NCI-H2107 treated with DMSO at 0.1 percent for 48 hours (cell line): ENCODE results near the gene PKD1.

Experiments used
- DNase-seq: peaks from one replicate; lab custom pipeline; 2025; ENCODE audit not compliant: unreplicated experiment; lab: John Stamatoyannopoulos, UW

The PKD1 gene

DNA sequence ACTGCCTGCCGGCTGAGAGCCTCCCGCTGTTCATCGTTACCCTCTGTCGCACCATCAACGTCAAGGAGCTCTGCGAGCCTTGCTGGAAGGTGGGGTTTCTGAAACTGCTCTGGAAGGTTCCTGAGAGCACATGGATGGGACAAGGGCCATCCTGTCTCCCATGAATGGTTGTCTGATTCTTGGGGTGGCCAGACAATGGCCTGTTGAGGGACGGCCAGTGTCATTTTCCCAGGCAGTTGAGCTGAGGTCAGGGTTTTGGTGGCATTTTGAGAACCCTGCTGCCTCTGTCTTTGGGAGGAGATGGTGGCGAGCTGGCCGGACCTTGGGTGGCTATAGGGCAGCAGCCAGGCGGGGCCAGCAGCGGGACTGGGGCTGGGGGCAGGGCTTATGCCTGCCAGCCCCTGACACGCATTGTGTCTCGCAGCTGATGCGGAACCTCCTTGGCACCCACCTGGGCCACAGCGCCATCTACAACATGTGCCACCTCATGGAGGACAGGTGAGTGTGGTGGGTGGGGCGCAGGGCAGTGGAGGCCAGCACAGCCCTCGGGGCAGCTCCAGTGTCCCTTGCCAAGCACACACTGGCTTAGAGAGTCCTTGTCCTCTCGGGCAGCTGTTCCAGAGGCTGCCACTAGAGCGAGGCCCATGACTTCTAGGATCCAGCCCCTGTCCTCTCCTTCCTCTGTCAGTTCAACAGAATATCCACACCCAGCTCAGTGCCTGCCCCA lies 78.9 kb downstream of the PKD1 start:
- DNase-seq: peak; percentile 34

DNA sequence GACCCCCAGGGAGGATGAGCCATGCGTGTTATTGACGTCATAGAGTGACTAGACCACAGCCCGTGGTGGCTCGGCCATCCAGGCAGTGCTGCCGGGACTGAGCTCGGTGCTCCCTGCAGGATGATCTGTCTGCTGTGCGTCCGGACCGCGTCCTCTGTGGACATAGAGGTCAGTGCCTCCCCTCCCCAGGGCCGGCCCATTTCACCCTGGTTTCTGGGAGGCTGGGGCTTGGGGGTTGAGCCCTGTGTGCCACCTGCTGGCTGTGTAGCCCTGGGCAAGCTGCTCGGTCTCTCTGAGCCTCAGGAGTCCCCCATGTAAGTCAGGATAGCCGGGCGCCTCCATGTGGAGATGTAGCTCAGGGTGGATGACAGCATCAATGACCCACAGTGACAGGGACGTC lies 79.6 kb downstream of the PKD1 start:
- peak; percentile 78 for DNase-seq

DNA sequence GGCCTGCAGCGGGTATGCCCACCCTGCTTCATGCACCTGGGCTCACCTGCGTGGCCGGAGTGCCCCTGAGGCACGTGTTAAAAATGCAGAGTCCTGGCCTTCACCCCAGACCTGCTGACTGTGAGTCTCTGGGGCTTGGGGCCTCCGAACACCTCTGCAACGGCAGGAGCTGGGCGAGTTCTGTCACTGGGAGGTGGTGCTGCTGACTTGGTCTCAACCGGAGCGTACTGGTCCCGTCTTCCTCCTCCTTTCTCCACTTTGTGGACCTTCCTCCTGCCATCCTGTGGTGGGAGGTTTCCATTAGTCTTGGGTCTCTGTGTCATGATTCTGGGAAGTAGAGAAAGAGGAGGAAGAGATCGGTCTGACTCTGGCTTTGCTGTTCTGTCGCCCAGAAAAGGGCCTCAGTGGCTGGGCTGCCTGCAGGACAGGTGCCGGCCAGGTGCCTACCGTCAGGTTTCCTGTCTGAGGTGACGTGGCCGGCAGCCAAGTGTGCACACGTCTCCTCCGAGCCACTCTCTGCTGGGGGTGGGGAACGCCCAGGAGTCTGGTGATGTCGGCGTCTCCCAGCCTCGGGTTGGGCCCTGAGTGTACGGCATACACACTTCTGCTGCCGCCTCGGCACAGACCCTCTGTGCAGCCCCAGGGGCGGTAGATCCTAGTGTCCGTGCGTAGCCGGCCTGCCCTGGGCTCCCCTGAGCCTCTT lies 81.0 kb downstream of the PKD1 start:
- DNase-seq: peak; percentile 68

DNA sequence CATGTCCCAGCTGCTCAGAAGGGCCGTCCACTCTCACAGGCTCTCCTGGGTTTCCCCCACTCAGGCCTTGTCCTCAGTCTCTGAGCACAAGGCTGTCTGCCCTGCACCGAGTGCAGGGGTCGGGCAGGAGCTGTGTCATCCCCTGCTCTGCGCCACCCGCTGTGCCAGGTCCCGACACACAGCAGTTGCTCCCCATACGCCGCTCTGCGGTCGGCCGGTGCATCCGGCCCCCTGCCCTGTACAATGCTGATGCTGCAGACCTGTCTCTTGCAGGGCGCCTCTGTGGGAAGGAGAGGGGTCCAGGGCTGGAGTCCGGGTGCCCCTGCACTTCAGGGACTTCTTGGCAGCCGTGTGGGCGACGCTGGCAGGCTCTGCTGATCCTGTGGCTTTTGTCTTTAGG lies 81.8 kb downstream of the PKD1 start:
- DNase-seq: no peak

DNA sequence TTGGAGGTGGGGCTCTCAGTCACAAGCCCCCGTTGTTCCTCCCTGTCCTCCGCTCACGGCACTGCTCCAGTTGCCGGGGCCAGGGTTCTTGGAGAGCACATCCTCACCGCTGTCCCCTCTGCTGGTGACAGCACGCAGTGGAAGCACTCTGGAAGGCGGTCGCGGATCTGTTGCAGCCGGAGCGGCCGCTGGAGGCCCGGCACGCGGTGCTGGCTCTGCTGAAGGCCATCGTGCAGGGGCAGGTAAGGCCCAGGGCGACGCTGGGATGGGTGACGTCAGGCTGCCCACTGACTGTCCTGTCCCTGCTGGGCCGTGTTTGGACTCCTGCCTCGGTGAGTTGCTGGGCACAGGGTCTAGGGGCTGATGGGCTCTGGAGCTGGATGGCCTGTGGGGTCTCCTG lies 82.5 kb downstream of the PKD1 start:
- DNase-seq: no peak

DNA sequence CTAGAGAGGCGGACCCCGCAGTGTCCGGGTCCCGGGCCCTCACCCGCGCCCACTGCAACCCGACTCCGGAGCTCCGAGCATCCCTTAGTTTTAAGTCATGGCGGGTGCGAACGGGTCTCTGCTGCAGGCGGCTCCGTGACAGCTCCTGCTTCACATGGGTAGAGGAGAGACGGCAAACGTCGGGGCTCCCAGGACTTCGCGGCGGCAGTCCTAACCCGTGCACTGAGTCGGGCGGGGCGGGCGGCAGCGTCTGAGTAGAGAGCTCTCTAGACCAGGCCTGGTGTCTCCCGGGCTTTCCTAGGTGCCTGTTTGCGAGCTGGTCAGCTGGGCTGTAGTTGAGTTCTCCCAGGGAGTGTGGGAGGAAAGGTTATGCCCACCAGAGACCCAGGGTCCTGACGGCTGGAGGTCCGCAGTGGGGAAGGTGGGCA lies 87.6 kb downstream of the PKD1 start:
- no peak for DNase-seq

DNA sequence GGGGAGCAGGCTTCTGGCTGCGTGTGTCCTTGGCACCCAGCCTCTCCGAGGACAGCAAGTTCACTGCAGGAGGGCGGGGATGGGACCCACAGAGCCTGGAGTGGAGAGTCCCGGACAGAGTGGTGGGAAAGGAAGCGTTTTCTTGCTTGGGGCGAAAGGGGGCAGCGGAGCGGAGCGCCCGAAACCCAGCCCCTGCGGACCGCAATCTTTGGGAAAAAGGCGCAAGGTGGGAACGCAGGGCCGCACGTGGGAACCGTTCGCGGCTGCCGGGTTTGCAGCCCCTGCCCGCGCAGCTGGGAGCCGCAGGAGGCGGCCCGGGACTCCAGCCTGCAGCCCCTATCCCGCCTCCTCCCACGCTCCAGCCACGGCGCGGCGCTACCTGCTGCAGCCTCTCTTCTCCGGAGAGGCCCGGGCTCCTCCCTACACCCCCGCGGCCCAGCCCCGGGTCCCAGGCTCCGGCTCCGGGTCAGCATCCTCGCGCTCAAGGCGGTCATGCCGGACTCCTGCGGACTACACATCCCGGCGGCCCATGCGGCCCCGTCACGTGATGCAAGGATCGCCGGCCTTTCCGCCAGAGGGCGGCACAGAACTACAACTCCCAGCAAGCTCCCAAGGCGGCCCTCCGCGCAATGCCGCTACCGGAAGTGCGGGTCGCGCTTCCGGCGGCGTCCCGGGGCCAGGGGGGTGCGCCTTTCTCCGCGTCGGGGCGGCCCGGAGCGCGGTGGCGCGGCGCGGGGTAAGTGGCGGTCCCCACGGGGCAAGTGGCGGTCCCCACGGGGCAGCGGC lies 88.2 kb downstream of the PKD1 start, which contains the start of the genes NTHL1 and TSC2:
TSS of gene NTHL1 (minus strand) at position 505 of the 786 bp plus-strand sequence. CDS start at position 494, 11 bp downstream.
TSS of gene TSC2 (plus strand) at position 656 of the 786 bp plus-strand sequence. CDS start 631 bp downstream, outside the sequence.
- DNase-seq: peak; percentile 85

DNA sequence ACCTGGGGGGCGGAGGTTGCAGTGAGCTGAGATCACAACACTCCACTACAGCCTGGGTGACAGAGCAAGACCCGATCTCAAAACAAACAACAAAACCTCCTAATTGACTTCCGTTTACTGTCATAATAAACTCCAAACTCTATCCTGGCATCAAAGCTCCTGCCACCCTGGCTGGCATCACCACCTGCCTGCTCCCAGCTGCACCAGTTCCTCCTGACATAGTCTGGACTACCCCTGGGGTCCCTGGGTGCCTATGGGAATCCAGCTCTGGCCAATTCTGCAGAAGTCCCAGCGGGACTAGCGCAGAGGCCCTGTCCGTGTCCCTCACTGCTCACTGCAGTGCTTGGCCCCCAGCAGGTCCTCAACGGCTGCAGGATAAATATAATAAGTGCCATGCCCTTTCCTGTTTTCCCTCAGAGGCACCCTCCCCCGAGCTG lies 88.8 kb downstream of the PKD1 start:
- DNase-seq: no peak

DNA sequence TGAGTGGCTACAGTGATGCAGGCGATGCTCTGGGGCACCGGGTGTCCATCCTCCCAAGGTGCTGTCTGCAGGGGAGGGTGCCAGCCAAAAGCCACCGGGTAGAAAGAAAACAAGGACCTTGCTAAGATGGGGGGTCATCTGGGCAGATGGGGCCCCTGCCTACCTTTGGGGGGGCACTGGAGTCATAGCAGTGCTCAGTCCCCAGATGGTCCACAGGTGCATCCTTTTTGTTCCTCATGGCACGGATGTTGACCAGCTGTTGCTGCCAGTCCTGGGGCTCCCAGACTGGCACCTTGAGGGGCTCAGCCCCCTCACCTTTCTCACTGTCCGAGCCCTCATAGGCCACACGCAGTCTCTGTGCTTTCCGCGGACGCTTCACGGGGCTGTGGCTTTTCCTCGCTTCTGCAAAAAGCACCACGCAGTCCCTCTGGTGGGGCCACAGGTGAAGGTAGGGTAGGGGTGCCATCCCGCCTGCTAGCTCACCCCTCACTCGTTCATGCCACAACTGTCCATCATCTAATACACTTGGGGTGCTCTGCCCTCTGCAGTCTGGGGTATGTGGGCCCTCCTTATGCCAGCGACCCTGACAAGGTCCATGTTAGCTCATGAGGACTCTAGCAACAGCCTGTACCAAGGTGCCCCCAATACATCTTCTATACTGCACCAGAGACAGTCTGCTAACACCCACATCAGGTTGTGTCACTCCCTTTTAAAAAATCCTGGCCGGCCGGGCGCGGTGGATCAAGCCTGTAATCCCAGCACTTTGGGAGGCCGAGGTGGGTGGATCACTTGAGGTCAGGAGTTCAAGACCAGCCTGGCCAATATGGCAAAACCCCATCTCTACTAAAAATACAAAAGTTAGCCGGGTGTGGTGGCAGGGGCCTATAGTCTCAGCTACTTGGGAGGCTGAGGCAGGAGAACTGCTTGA lies 89.5 kb downstream of the PKD1 start:
- DNase-seq: no peak

DNA sequence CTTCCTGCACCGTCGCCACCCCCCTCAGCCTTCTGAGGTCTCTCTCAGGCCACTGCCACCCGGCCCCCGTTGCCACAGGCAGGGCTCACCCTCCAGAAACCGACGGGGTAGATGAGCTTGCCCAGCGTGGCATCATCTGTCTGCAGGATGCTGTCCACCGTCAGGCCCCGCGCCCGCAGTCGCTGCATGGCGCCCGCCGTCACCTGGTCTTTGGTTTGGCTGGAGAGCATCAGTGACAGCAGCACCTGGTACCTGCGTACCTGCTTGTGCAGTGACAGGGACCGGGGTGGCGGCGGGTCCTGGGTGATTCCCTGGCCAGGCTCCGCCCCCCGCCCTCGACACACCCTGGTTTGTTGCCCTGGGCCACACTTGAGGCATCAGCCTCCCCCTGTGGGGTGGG lies 91.2 kb downstream of the PKD1 start:
- DNase-seq: no peak

DNA sequence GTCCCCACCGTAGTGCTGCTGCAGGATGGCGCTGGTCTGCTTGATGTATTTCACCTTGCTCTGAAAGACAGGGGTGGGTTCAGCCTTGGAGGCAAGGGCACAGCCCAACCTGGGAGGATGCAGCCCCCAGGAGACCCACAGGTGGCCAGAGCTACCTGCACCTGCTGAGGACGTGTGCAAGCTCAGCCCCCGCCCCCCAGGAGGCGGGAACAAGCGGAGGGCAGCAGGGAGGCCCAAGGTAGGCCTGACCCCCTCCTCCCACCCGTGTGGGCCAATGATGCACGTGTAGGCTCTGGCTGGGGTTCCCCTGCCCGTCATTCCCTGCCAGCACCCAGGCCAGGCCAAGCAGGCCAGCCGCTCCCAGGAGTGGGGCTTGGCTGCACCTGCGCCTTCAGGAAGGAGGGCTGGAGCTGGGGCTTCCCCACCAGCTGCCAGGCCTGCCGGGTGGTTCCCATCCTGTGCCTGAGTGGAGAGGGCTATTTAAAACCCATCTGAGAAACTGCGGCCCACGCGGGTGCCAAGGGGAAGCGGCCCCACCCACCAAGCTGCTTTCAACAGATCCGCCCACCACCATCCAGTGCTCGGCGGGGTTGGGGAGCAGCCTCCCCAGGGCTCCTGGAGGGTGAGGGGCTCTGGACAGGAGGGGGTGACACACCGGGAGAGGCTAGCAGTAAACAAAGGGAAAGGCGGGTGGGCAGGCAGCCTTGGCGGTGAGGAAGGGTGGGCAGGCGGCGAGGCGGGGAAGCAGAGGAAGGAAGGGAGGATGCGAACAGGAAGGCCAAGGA lies 91.8 kb downstream of the PKD1 start:
- DNase-seq: peak; percentile 76

DNA sequence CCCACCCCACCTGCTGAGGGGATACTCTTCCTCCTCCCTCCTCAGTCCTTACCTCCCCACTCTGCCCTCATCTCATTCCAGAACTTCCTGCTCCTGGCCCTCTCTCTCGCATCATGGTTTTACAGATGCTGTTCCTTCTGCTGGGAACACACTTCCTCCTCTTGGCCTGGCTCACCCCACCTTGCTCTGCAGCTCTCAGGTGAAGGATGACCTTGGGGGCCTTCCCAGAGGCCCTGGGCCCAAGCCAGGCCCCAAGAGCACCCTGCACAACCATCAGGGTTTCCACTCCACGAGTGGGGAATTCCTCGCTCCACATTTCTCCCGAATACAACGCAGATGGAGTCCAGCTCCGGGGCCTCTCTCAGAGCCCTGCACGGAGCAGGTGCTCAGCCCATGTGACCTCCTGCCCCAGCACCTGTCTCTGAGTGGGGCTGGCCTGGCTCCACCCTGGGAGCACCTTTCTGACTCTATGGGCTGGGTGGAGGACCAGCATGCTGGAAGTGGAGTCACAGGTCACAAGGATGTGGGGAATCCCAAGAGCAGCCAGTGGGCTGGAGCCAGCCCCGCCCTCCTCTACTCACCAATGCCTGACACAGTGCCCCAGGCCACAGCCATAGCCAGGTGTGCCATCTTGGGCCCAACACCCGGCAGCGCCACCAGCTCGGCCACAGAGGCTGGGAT lies 92.6 kb downstream of the PKD1 start:
- DNase-seq: peak; percentile 81

DNA sequence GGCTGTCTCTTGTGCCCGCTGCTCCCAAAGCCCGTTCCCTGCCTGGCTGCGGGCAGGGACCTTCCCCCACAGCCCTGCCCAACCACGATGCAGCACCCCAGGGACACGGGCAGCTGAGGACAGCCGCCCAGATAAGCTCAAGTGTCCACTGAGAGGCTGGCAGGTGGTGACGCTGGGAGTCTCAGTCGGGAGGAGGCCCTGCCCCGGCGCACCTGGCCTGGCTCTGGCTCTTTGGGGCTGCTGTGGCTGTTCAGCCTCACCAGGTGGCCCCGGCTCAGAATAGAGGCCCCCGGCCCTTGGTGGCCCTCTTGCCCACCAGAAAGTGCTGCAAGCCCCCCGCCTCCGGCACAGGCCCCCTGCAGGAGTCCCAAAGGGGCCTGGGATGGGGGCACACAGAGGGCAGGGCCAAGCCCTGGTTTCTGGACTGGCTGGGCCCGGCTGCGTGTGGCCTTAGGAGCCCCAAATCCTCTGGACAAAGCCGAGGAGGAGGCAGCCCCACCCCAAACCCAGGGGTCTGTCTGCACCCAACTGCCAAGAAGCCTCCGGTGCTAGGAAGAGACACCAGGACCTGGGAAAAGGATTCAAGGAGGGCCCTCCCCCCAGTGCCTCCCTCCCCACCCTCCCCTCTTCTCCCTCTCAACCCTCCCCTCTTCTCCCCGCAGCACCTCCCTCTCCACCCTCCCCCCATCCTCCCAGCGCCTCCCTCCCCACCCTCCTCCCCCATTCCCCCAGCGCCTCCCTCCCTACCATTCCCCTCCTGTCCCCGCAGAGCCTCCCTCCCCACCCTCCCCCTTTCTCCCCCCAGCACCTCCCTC lies 93.3 kb downstream of the PKD1 start:
- peak; percentile 95 for DNase-seq

DNA sequence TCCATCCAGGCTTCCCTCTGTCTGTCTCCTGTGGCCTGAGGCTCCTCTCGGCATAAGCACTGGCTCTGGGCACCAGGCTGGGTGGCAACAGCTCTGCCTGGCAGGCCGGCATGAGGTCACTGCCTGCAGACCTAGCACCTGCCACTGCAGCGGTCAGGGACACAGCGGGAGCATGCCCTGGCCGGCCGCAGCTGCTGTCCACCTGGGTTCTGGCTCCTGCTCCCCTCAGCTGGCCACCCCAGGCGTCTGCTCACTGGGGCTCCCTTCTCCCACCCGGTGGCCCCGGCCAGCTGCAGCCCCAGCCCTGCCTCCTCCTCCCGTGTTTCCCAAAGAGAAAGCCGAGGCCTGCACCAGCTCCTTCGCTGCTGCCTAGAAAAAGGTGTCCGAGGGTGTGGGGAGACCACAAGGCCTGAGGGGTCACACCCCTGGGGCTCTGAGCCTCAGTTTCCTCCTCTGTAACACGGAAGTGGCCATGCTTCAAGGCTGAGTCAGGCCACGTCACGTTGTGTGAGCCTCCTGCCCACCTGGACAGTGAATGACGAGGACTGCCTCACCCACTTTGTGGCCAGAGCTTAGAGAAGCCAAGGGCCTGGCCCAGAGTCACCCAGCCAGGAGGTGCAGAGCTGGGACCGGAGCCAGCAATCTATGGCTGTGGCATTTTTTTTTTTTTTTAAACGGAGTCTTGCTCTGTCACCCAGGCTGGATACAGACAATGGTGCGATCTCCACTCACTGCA lies 94.7 kb downstream of the PKD1 start:
- peak; percentile 28 for DNase-seq

DNA sequence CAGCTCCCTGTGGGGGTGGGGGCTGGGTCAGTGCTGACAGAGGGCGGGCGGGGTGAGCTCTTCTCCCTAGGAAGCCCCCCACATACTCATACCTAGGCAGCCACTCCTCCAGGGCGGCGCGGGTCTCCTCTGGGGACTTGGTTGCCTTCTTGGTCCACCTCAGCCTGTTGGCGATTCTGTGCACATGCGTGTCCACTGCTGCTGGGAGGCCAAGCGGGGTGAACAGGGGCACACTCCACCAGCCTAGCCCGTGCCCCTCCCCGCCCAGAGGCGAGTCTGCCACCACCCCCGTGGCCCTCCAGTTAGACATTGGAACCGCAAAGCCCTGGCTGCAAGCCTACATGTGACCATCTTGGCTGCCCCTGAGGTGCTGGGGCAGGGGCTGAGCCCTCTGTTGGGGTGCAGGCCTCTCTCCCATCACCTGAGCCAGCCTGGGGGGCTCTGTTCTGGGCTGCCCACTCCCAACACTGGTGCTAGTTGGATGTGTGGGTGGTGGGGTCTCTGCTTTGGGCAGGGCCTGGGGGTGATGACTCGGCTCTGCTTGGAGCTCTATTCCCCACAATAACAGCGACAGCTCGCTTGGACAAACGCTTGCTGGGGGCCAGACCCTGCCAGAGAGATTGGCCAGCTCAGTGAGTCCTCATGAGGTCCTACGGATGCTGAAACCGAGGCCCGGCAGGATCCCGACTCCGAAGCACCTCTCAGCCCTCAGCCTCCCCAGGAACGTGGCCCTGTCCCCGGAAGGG lies 95.5 kb downstream of the PKD1 start:
- DNase-seq: no peak

DNA sequence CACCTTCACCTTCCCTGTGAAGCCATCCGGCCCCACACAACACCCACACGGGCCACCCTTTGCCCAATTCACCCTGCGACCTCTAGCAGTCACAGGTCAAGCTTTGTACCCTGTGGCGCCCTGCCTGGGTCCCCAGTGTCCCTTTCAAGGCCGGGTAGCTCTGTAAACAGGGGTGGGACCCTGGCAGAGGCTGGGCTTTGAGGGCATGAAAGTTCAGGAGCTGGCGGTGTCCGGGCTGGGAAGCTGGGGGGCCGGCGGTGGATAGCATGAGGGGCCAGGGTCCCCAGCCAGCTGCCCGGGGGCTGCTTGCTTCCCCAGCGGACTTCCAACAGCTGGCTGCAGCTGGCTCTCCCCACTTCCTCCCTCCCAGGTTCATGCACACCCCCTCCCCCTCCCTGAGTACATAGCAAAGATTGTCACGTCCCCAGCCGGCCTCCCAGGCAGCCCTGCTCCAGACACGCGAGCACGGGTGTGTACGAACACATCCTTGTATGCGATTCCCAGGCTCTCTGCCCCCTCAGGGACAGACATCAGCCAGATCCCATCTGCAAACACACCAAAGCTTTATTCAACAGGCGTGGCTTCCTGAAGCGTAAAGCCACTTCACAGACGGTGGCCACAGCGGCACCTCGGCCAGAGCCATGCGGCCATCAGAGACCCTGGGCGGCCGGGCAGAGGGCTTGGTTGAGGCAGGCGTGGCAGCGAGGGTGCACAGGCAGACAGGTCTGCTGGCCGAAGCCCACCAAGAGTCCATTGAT lies 96.2 kb downstream of the PKD1 start:
- peak; percentile 9 for DNase-seq
